ENCODE measurements around the gene GRM8. TPM values are rescaled to one million over a fixed set of nuclear protein-coding genes. Genes with fewer than 3 reads are reported as not detected.

The GRM8 gene
- total RNA-seq, 2 experiments from 2014 or later: not detected

DNA sequence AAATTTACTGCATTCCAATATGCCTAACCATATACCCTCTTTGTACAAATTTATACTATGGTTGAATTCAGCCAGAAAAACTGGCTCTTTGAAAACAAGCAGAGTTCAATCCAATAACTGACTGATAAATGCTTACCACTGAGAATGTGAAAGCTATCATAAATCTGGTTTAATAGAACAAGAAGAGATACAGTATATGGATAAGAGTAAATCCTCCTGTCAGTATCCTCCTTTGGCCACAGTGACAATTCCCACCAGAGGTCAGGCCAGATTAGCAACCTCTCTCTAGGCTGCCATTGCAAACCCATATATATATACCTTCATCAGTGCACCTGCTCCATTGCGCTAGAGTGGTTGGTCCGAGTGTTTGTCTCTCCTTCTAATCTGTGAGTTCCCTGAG lies 647.2 kb downstream of the GRM8 start:
- H3K27me3 Mint-ChIP-seq: no peaks in the 10 kb centered on the region
- H3K4me1 Mint-ChIP-seq: no peaks in the 10 kb centered on the region
- ChIA-PET CTCF (no interaction called here), POLR2A (no interaction called here)
- DNase-seq: no peak
- H3K27ac Mint-ChIP-seq: no peak overlapping the region
- no peaks in the 10 kb centered on the region for H3K9me3 Mint-ChIP-seq
- H3K36me3 Mint-ChIP-seq (ENCODE audit: low read depth): no peaks in the 10 kb centered on the region
- H3K4me3 Mint-ChIP-seq: no peak overlapping the region

DNA sequence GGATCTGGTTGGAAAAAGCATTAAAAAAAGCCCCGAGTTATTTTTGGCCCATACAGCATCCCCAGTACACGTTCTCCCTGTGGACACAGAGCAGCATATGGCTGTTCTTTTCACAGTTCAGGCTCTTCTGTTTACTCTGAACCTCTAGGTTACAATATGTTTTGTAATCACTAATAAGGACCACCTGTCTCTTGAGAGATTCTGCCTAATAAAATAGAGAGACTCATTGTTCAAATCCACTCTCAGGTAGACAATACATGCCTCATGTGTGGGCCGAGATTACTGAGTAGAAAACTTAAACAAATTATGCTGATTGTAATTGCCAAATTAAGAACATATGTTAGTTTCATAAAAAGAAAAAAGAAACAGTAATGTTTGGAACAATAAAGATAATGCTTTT lies 647.7 kb downstream of the GRM8 start:
- CTCF ChIA-PET: no interaction called here
- no peaks in the 10 kb centered on the region for H3K4me1 Mint-ChIP-seq

DNA sequence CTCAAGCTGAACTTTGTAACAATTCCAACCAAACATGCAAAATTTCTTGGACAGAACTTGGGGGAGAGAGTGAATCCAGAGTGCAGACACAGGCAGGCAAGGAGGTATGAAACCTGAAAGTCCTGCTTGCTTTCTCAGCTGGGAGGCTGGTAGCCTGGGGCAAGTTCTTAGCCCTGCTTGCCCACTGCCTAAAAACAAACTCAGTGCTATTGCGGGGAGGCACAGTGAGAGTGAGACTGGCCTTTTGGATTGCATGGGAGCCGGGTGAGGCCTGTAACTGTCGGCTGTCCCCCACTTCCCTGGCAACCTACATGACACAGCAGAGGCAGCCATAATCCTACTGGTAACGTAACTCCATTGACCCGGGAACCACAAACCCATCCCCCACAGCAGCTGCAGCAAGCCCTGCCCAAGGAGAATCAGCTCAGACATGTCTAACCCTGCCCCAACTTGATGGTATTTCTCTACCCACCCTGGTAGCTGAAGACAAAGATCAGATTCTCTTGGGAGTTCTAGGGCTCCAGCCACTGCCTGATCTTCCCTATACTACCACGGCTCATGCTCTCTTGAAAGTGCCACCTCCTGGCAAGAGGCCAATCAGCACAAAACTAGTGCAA lies 663.6 kb downstream of the GRM8 start:
- Mint-ChIP-seq H3K27me3 (no peaks in the 10 kb centered on the region), H3K27ac (no peak overlapping the region), H3K9me3 (peaks cover 2% of the 10 kb centered on the region), H3K4me1 (no peaks in the 10 kb centered on the region), H3K4me3 (no peak overlapping the region), H3K36me3 (ENCODE audit: low read depth) (no peaks in the 10 kb centered on the region)
- DNase-seq: no peak
- CTCF ChIA-PET: no interaction called here
- POLR2A ChIA-PET: no interaction called here

More for the DNA sequence above, 647.7 kb downstream of the GRM8 start:
- H3K4me3 Mint-ChIP-seq: no peak overlapping the region
- DNase-seq: no peak
- no peak overlapping the region for H3K27ac Mint-ChIP-seq
- POLR2A ChIA-PET: no interaction called here
- no peaks in the 10 kb centered on the region for H3K36me3 Mint-ChIP-seq (ENCODE audit: low read depth)
- no peaks in the 10 kb centered on the region for H3K27me3 Mint-ChIP-seq
- H3K9me3 Mint-ChIP-seq: no peaks in the 10 kb centered on the region

DNA sequence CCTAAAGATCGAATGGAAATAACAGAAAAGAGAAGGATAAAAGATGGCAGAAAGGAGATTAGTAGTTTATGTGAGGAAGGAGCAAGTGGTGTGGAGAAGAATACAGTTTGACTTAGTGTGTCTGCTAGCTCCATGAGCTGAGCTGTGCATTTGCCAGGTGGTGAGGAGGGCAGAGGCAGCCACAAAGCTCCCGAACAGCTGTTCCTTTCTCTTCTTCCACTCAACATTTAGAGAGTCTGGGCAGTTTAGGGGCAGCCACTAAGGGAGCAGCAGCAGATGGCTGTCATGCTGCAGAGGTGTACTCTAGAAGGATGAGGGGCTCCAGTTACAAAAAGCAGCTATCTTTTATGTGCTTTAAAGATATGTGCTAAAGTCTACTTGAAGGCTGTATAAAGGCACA lies 674.4 kb downstream of the GRM8 start:
- no peak for DNase-seq
- CTCF ChIA-PET: no interaction called here
- Mint-ChIP-seq H3K4me1 (no peaks in the 10 kb centered on the region), H3K9me3 (no peaks in the 10 kb centered on the region), H3K27ac (no peak overlapping the region), H3K27me3 (no peaks in the 10 kb centered on the region), H3K36me3 (ENCODE audit: low read depth) (no peaks in the 10 kb centered on the region), H3K4me3 (no peak overlapping the region)
- POLR2A ChIA-PET: no interaction called here

DNA sequence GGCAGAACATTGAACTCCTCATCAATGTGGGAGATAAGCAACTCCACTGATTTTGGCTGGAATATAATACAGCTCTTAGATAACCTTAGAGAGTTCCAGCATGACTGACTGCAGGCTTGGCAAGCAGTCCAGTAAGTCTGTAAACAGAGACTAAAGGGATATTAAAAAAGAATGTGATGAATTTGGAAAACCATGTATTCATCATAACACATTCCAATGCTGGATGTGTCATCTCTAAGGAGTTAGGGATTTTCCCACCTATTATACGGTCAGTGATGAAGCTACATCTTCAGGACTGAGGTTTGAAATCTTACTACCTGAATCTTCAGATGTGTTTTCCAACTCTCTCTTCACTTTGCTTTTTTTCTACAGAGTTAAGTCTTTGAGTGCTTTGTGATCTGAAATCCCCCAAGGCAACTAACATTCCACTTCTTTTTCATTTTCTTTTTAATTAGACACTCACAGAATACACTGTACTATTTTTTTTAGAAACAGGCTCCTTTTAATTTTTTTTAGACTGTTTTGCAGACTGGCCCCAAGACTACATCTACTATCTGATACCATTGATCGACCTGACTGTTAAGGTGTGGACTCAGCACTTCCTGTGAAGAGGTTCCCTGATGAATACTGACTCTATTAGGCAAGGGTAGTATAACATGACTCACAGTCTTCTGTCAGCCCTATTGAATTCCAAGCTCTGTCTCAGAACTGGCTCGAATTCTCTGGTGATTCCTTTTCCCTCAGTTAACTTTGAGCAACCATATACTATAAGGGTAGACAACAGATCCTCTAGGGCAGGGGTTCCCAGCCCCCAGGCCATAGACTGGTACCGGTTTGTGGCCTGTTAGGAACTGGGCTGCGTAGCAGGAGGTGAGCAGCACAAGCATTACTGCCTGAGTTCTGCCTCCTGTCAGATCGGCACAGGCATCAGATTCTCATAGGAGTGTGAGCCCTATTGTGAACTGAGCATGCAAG lies 678.2 kb downstream of the GRM8 start:
- Mint-ChIP-seq H3K36me3 (ENCODE audit: low read depth) (no peaks in the 10 kb centered on the region), H3K27ac (no peak overlapping the region), H3K4me3 (no peak overlapping the region), H3K9me3 (no peaks in the 10 kb centered on the region), H3K27me3 (no peaks in the 10 kb centered on the region), H3K4me1 (no peaks in the 10 kb centered on the region)
- ChIA-PET POLR2A (no interaction called here), CTCF (no interaction called here)
- no peak for DNase-seq

DNA sequence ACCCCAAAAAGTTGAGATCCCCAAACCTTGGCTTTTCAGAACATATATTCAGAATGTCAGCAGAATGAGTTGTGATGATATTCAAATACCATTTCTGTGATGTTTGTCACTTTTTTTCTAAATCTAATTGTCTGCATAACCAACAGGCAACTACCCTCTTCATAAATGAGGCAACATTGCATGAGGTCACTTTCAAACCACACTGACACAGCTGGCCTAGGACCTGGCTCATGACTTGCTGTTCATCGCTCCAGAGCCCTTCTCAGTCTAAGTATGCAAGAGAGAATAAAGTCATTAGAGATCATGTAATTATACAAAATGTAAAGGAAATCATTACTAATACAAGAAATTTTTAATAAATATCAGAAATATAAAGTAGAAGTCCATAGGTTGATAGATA lies 681.9 kb downstream of the GRM8 start:
- Mint-ChIP-seq H3K4me3 (no peak overlapping the region), H3K4me1 (no peaks in the 10 kb centered on the region), H3K27me3 (no peaks in the 10 kb centered on the region), H3K9me3 (no peaks in the 10 kb centered on the region), H3K27ac (no peak overlapping the region), H3K36me3 (ENCODE audit: low read depth) (no peaks in the 10 kb centered on the region)
- CTCF ChIA-PET: no interaction called here
- DNase-seq: no peak
- POLR2A ChIA-PET: no interaction called here

DNA sequence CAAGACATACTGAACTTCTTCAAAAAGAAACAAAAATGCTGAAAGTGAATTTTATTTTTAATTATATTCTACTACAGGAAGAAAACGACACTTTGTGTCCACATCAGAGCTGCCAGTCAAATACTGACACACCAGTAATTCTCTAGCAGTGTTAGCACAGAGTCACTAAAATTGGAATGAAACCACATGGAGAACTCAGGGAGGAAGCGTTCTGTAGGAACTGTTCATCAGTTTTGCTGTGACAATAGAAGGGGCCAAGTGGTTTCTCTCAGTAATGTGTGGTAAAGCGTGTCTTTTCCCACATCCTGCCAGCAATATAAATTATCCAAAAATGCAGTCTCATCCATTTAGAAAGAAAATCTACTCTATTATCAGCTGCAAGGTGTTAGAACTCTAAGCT lies 683.3 kb downstream of the GRM8 start:
- DNase-seq: no peak
- POLR2A ChIA-PET: no interaction called here
- Mint-ChIP-seq H3K4me3 (no peak overlapping the region), H3K4me1 (no peaks in the 10 kb centered on the region), H3K27ac (no peak overlapping the region), H3K9me3 (no peaks in the 10 kb centered on the region), H3K36me3 (ENCODE audit: low read depth) (no peaks in the 10 kb centered on the region), H3K27me3 (no peaks in the 10 kb centered on the region)
- CTCF ChIA-PET: no interaction called here

DNA sequence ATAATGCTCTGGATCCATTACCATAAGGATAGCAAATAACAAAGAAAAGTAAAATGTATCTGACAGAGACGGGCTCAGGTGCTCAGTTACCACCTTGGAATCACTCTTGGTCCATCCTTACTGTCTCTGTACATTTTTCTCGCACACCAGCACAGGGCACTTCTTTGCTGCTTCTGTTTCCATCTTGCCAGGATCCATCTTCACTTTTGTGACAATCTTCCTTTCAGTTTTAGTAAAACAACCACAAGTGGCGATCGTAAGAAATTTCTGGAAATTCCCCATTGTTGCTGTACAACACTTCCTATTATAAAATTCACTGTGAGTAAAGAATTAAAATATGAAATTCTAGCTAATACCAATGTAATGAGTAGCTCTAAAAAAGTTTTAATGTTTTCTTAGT lies 695.5 kb downstream of the GRM8 start:
- no peak overlapping the region for H3K4me3 Mint-ChIP-seq
- no peak for DNase-seq
- H3K27me3 Mint-ChIP-seq: no peaks in the 10 kb centered on the region
- CTCF ChIA-PET: no interaction called here
- H3K9me3 Mint-ChIP-seq: peaks cover 2% of the 10 kb centered on the region
- H3K36me3 Mint-ChIP-seq (ENCODE audit: low read depth): no peaks in the 10 kb centered on the region
- no peaks in the 10 kb centered on the region for H3K4me1 Mint-ChIP-seq
- POLR2A ChIA-PET: no interaction called here
- H3K27ac Mint-ChIP-seq: no peak overlapping the region

DNA sequence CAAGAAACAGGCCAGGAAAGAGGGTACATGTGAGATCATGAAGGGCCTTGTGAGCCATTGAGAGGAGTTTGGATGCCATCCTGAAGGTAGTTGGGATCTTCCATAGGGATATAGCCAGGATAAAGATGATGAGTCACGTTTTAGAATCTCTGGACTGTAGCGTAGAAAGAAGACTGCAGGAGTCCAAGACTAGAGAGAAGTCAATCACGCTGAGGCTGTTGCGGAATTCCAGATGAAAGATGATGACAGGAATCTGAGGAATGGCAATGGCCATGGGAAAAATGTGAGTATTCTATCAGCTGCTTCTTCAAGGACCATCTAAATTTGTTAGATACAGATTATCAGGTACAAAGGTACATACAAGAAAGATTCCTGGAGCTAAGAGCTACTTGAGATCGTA lies 711.3 kb downstream of the GRM8 start:
- Mint-ChIP-seq H3K4me1 (no peaks in the 10 kb centered on the region), H3K4me3 (no peak overlapping the region), H3K9me3 (no peaks in the 10 kb centered on the region), H3K27ac (no peak overlapping the region), H3K27me3 (no peaks in the 10 kb centered on the region), H3K36me3 (ENCODE audit: low read depth) (no peaks in the 10 kb centered on the region)
- ChIA-PET CTCF (no interaction called here), POLR2A (no interaction called here)
- no peak for DNase-seq

DNA sequence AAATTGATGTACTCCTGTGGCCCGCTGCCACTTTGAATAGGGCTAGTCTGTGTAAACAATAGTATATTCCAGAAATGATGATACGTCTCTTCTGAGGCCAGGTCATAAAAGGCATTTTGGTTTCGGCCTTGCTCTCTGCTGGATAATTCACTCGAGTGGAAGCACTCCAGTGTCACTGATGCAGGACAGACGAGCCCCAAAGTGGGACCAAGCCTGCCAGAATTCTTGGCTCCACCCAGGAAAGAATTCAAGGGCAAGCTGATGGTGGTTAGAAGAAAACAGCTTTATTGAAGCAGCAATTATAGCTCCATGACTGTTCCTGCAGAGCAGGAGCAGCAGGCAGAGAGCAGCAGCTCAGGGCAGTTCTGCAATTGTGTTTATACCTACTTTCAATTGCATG lies 717.6 kb downstream of the GRM8 start:
- H3K4me1 Mint-ChIP-seq: no peaks in the 10 kb centered on the region
- peaks cover 5% of the 10 kb centered on the region for H3K9me3 Mint-ChIP-seq
- DNase-seq: no peak
- H3K4me3 Mint-ChIP-seq: no peak overlapping the region
- POLR2A ChIA-PET: no interaction called here
- H3K27ac Mint-ChIP-seq: no peak overlapping the region
- CTCF ChIA-PET: no interaction called here
- H3K36me3 Mint-ChIP-seq (ENCODE audit: low read depth): no peaks in the 10 kb centered on the region
- H3K27me3 Mint-ChIP-seq: no peaks in the 10 kb centered on the region

DNA sequence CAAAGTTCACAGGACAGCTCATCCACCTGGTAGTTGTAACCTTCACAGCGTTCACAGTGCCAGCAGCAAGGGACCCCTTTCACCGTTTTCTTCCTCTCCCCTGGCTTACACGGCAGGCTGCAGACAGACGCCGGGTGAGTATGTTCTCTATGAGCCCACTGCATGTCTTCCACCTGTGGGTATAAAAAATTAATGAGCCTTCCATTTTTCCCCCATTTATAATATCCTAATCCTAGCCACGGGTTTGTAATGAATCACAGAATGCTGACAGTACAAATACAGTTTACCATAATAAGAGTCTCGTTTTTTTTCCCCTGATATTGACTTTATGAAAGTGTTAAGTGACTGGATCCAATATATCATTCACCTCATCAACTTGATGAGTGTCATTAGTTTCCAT lies 719.0 kb downstream of the GRM8 start:
- ChIA-PET POLR2A (no interaction called here), CTCF (no interaction called here)
- peaks cover 7% of the 10 kb centered on the region for H3K9me3 Mint-ChIP-seq
- no peak overlapping the region for H3K4me3 Mint-ChIP-seq
- H3K36me3 Mint-ChIP-seq (ENCODE audit: low read depth): no peaks in the 10 kb centered on the region
- no peak overlapping the region for H3K27ac Mint-ChIP-seq
- H3K4me1 Mint-ChIP-seq: no peaks in the 10 kb centered on the region
- no peaks in the 10 kb centered on the region for H3K27me3 Mint-ChIP-seq
- DNase-seq: no peak

DNA sequence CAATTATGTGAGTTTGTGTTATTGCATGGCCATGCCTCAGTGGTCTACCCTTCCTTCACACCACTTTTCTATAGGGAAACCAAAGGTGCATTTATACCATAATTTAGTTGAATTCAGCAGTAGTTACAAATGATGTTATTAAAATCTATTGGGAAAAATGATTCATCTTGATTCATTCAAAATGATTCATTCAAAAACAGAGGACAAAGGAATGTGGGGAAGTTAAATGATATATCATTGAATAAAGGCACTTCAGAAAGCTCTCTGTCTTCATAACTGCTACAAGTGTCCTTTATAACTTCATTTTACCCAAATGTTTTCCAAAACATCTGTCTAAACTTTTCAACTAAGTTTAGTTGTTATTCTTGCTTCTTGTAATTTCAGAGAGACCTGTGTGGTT lies 722.9 kb downstream of the GRM8 start:
- ChIA-PET POLR2A (no interaction called here), CTCF (no interaction called here)
- DNase-seq: no peak
- H3K4me1 Mint-ChIP-seq: no peaks in the 10 kb centered on the region
- no peak overlapping the region for H3K27ac Mint-ChIP-seq
- no peaks in the 10 kb centered on the region for H3K36me3 Mint-ChIP-seq (ENCODE audit: low read depth)
- no peak overlapping the region for H3K4me3 Mint-ChIP-seq
- peaks cover 2% of the 10 kb centered on the region for H3K9me3 Mint-ChIP-seq
- H3K27me3 Mint-ChIP-seq: no peaks in the 10 kb centered on the region

DNA sequence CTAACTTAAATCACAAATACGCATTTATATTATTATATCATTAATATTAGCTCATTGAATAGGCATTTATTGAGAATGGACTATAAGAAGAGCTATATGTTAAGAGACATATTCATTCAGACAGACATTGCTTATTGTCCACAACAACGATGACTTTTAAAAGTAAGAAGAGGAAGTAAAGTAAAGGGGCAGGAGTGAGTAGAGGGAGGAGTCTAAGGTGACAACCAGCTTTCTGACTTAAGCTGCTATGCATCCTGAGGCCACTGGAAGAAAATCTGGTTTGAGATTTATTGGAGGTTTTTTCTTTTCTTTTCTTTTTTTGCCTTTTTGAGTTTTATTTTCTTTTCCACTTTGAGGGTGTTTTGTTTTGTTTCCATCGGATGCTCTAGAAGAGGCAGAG lies 723.5 kb downstream of the GRM8 start:
- Mint-ChIP-seq H3K4me3 (no peak overlapping the region), H3K27me3 (no peaks in the 10 kb centered on the region), H3K27ac (peak overlapping the region; percentile 31), H3K9me3 (peaks cover 2% of the 10 kb centered on the region), H3K4me1 (no peaks in the 10 kb centered on the region), H3K36me3 (ENCODE audit: low read depth) (no peaks in the 10 kb centered on the region)
- DNase-seq: no peak
- ChIA-PET CTCF (no interaction called here), POLR2A (no interaction called here)

DNA sequence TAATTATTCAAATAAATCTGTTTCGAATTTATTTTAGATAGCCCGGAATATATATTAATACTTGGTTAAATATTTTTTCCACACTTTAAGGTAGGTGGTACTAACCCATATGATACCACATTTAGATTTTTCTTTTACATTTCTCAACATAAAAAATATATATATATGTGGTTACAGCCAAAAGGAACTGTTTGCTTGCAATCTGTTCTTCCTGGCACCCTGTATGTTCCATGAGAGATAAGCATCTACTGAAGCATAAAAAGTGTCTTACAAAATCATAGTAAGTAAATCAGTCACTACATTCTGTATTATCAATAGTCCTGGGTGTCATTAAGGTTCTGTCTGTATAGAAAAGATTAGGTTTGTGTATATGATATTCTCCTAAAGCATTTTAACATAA lies 726.8 kb downstream of the GRM8 start:
- CTCF ChIA-PET: no interaction called here
- DNase-seq: no peak
- no peak overlapping the region for H3K4me3 Mint-ChIP-seq
- no peak overlapping the region for H3K27ac Mint-ChIP-seq
- no peaks in the 10 kb centered on the region for H3K27me3 Mint-ChIP-seq
- H3K4me1 Mint-ChIP-seq: no peaks in the 10 kb centered on the region
- H3K9me3 Mint-ChIP-seq: peaks cover 2% of the 10 kb centered on the region
- POLR2A ChIA-PET: no interaction called here
- H3K36me3 Mint-ChIP-seq (ENCODE audit: low read depth): no peaks in the 10 kb centered on the region

Measured in activated CD4-positive, alpha-beta memory T cell treated with anti-CD3 and anti-CD28 coated beads, Interleukin-2, amount 10 ng/mL, durations not matched to agents 7 days and 5 days (primary cell).